Endothelial cell of umbilical vein (primary cell): Measurements from ENCODE around the gene PPP1R9A. TPM values are rescaled to one million over a fixed set of nuclear protein-coding genes. Genes with fewer than 3 reads are reported as not detected.

Experiments used
- BruUV-seq: library from RNA; stranded (reverse); fragments of 400-500 nt; replicated peaks from 2 replicates; lab custom pipeline; 2021; lab: Mats Ljungman, UMichigan
- CTCF ChIA-PET: fragments of 300-600, 350-600 bp; sonication (Branson Sonifier 250); formaldehyde crosslinking; loops from one replicate; lab custom pipeline; 2021; ENCODE audit warnings: antibody characterized with exemption, inconsistent platforms; lab: Charles Lee
- POLR2A ChIA-PET: fragments of 300-600, 350-600 bp; sonication (Branson Sonifier 250); formaldehyde crosslinking; loops from one replicate; lab custom pipeline; 2021; ENCODE audit warnings: antibody characterized with exemption, inconsistent platforms; lab: Charles Lee
- DNase-seq: peaks from one replicate; pipeline ENCODE4 v3.0.0-alpha.2; 2011; ENCODE audit warnings: low read depth, low spot score
- FAIRE-seq: peaks from 2 replicates; lab custom pipeline; 2011; peaks lifted over from hg19 to GRCh38; lab: Jason Lieb, UNC
- H2AFZ ChIP-seq: 2 replicates; pipeline ENCODE4 v1.6.0; 2012; ENCODE audit warnings: low read depth, low read length, control low read depth, inconsistent platforms
- H3K27ac ChIP-seq: 2 replicates; pipeline ENCODE4 v1.5.1; 2011; ENCODE audit warnings: low read depth, mild to moderate bottlenecking, control low read depth, low read length, moderate library complexity; ENCODE audit not compliant: insufficient read depth
- H3K27me3 ChIP-seq, 2 experiments: 2 replicates each; pipeline versions ENCODE4 v1.6.0 to v1.6.1; 2011; ENCODE audit warnings: low read length in 2 of 2, mixed read lengths in 1 of 2; ENCODE audit not compliant: control insufficient read depth in 2 of 2, insufficient read depth in 2 of 2
- H3K36me3 ChIP-seq, 2 experiments: 2 replicates in 1 of 2; 3 replicates in 1 of 2; pipeline ENCODE4 v1.5.1; 2011; ENCODE audit warnings: low read length in 2 of 2, mild to moderate bottlenecking in 1 of 2, moderate library complexity in 1 of 2; ENCODE audit not compliant: control insufficient read depth in 2 of 2, insufficient read depth in 2 of 2; ENCODE audit errors: extremely low read depth in 1 of 2
- H3K4me1 ChIP-seq: 3 replicates; pipeline ENCODE4 v1.5.1; 2011; ENCODE audit warnings: mild to moderate bottlenecking, low read length; ENCODE audit not compliant: control insufficient read depth, insufficient read depth; ENCODE audit errors: extremely low read depth
- H3K4me2 ChIP-seq: 2 replicates; pipeline ENCODE4 v1.6.1; 2011; ENCODE audit warnings: low read length, control low read depth, mixed read lengths; ENCODE audit not compliant: insufficient read depth
- H3K4me3 ChIP-seq, 3 experiments: fragments of 200-600 bp in 1 of 3; sonication (generic), shearing (Covaris generic) in 1 of 3; replicated peaks in 1 of 3; 2 replicates each; pipeline ENCODE4 v1.5.1; 2011 to 2016; ENCODE audit warnings: control low read depth in 3 of 3, low read length in 3 of 3, mild to moderate bottlenecking in 2 of 3, inconsistent platforms in 1 of 3, low read depth in 1 of 3, moderate library complexity in 1 of 3; ENCODE audit not compliant: insufficient read depth in 1 of 3
- H3K79me2 ChIP-seq: 2 replicates; pipeline ENCODE4 v1.6.0; 2012; ENCODE audit warnings: low read length, inconsistent platforms; ENCODE audit not compliant: control insufficient read depth, insufficient read depth
- H3K9ac ChIP-seq: replicated peaks from 2 replicates; pipeline ENCODE3; 2011; ENCODE audit warnings: low read length, control low read depth; ENCODE audit not compliant: insufficient read depth; ENCODE audit errors: extremely low read depth
- H3K9me1 ChIP-seq: replicated peaks from 3 replicates; pipeline ENCODE4 v1.6.0; 2011; ENCODE audit warnings: mild to moderate bottlenecking, low read length; ENCODE audit not compliant: control insufficient read depth, insufficient read depth; ENCODE audit errors: extremely low read depth
- H3K9me3 ChIP-seq: replicated peaks from 2 replicates; pipeline ENCODE4 v1.5.1; 2012; ENCODE audit warnings: low read length, inconsistent platforms; ENCODE audit not compliant: control insufficient read depth, insufficient read depth
- H4K20me1 ChIP-seq: replicated peaks from 2 replicates; pipeline ENCODE3; 2011; ENCODE audit warnings: mild to moderate bottlenecking, low read length; ENCODE audit not compliant: control insufficient read depth, insufficient read depth; ENCODE audit errors: extremely low read depth
- CTCF ChIP-seq, 2 donors: IDR thresholded peaks; 1 replicate in 1 of 2; 2 replicates in 1 of 2; pipeline ENCODE4 v1.5.1; 2011; ENCODE audit warnings: low read length in 2 of 2, mild to moderate bottlenecking in 2 of 2, moderate library complexity in 2 of 2, control low read depth in 1 of 2, inconsistent platforms in 1 of 2, low read depth in 1 of 2; ENCODE audit not compliant: insufficient read depth in 1 of 2; ENCODE audit errors: extremely low read depth in 1 of 2
- EZH2 ChIP-seq: IDR thresholded peaks from 2 replicates; pipeline ENCODE4 v1.6.1; 2012; ENCODE audit warnings: borderline replicate concordance, low read depth, mild to moderate bottlenecking, moderate library complexity, low read length, inconsistent platforms; ENCODE audit not compliant: severe bottlenecking
- FOS ChIP-seq: IDR thresholded peaks from 2 replicates; pipeline ENCODE4 v1.6.1; 2011; ENCODE audit warnings: mild to moderate bottlenecking, low read length, moderate library complexity, borderline replicate concordance; ENCODE audit not compliant: insufficient read depth
- GATA2 ChIP-seq: IDR thresholded peaks from 2 replicates; pipeline ENCODE4 v1.7.0; 2011; ENCODE audit warnings: low read depth, mild to moderate bottlenecking, moderate library complexity, mixed read lengths, low read length; ENCODE audit not compliant: insufficient read length, insufficient read depth
- JUN ChIP-seq: IDR thresholded peaks from 2 replicates; pipeline ENCODE4 v1.6.1; 2011; ENCODE audit warnings: borderline replicate concordance, low read depth; ENCODE audit not compliant: insufficient read length, insufficient read depth
- MYC ChIP-seq: IDR thresholded peaks from one replicate; pipeline ENCODE4 v1.6.1; 2011; ENCODE audit warnings: mild to moderate bottlenecking, low read depth, low read length
- POLR2A ChIP-seq: IDR thresholded peaks from 2 replicates; pipeline ENCODE4 v1.6.1; 2012; ENCODE audit warnings: low read depth, mild to moderate bottlenecking, control low read depth, low read length
- POLR2AphosphoS5 ChIP-seq: IDR thresholded peaks from 2 replicates; pipeline ENCODE4 v1.6.1; 2012; ENCODE audit warnings: low read depth, mild to moderate bottlenecking, control low read depth, low read length, moderate library complexity; ENCODE audit not compliant: insufficient read depth
- dilution Hi-C: fragments of 300-500 bp; cut with MboI; formaldehyde crosslinking; loops from one replicate; pipeline ENCODE4 v1.15.0; 2019; ENCODE audit warnings: low sequenced_read_pairs; ENCODE audit not compliant: extremely low pct_ligation_motif_present
- intact Hi-C: fragments of 100-400 bp; cut with micrococcal nuclease; formaldehyde crosslinking; loops from one replicate; pipeline ENCODE4 v1.10.0; 2022
- polyA plus RNA-seq, 4 experiments: library from polyadenylated mRNA; depleted of rRNA in 3 of 4; stranded (reverse) in 3 of 4; unstranded in 1 of 4; fragments of >200 nt; gene quantifications; 2 replicates each; pipeline versions ENCODE4 v1.2.1 to v1.2.3, GENCODE V29; 2011 to 2012; ENCODE audit warnings: missing spikeins in 1 of 4
- total RNA-seq: library from RNA; stranded (reverse); gene quantifications from 2 replicates; pipeline ENCODE4 v1.2.3, GENCODE V29; 2021
- TF ChIP-seq, protein P1 (sequence below): IDR thresholded peaks from 2 replicates; pipeline ENCODE4 v1.6.1; 2011; ENCODE audit not compliant: insufficient read depth, insufficient read length

PPP1R9A gene
- total and polyA plus RNA-seq, 2 donors (not counting 3 experiments of a cell fraction or from before 2014, with no cell fraction given), result 0.50 to 3.0 TPM

GRCh38 chr7:95095259-95095965, 188.0 kb downstream of the PPP1R9A start:
- Histone ChIP-seq H3K4me3 (no peak overlapping the region), H3K27ac (no peak overlapping the region), H2AFZ (no peak overlapping the region), H3K4me2 (no peak overlapping the region), H3K9me1 (no peaks in the 10 kb centered on the region), H3K9ac (no peak overlapping the region), H3K27me3 (no peaks in the 10 kb centered on the region), H3K36me3 (no peaks in the 10 kb centered on the region), H4K20me1 (no peaks in the 10 kb centered on the region), H3K4me1 (no peaks in the 10 kb centered on the region), H3K9me3 (no peaks in the 10 kb centered on the region), H3K79me2 (no peaks in the 10 kb centered on the region)
- intact Hi-C loops (no loop called here), dilution Hi-C loops (no loop called here)
- CTCF ChIA-PET, result no interaction called here
- no peak for DNase-seq
- FAIRE-seq, result no peak
- BruUV-seq, result no TSS peak
- POLR2A ChIA-PET, result no interaction called here
- no peak for TF ChIP-seq POLR2A
- TF ChIP-seq, protein P1, sequence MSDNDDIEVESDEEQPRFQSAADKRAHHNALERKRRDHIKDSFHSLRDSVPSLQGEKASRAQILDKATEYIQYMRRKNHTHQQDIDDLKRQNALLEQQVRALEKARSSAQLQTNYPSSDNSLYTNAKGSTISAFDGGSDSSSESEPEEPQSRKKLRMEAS, result no peak
- TF ChIP-seq GATA2, result no peak
- TF ChIP-seq FOS, result no peak
- TF ChIP-seq POLR2AphosphoS5, result no peak
- TF ChIP-seq CTCF (IDR thresholded peaks at IDR 0.05; ENCODE audit: extremely low read depth in 1 of 2, insufficient read depth in 1 of 2, low read depth in 1 of 2, low read length in 2 of 2), result no peak
- TF ChIP-seq JUN, result no peak
- TF ChIP-seq EZH2, result no peak
- TF ChIP-seq MYC, result no peak
